PC-3 (cell line): ENCODE results near the gene NTN4.
"Not testable (repeated sequence)": the region's sequence is repeated elsewhere in the genome, so short reads cannot be mapped to it uniquely, and the experiment has no call there.

Source experiments
- CTCF ChIP-seq: fragments of 300-600 bp; sonication (generic); conservative IDR thresholded peaks from 2 replicates; pipeline ENCODE4 v1.5.1; 2017; ENCODE audit warnings: antibody characterized with exemption, low read depth, mild to moderate bottlenecking, low read length
- EZH2 ChIP-seq: fragments of 300-600 bp; sonication (generic); IDR thresholded peaks from one replicate; pipeline ENCODE4 v1.6.1; 2017; ENCODE audit warnings: antibody characterized with exemption, mild to moderate bottlenecking, low read length; ENCODE audit not compliant: unreplicated experiment
- EZH2phosphoT487 ChIP-seq: fragments of 300-600 bp; sonication (generic); IDR thresholded peaks from 2 replicates; pipeline ENCODE4 v1.6.1; 2018; ENCODE audit warnings: mild to moderate bottlenecking, antibody characterized with exemption, low read length, borderline replicate concordance

- TF ChIP-seq CTCF, EZH2phosphoT487, EZH2: not testable (repeated sequence)
Observed at GRCh38 chr12:95812155-95812554, 21.6 kb upstream of the NTN4 start.
